Midbrain (tissue), 1 donor: ENCODE data around the gene MRNIP.
A peak's percentile ranks its signal among the peaks of the same experiment; 100 is the strongest.
"Not testable (repeated sequence)": the region's sequence is repeated elsewhere in the genome, so short reads cannot be mapped to it uniquely, and the experiment has no call there.

Source experiments
- DNase-seq: peaks from one replicate; lab custom pipeline; 2025; lab: John Stamatoyannopoulos, UW

The MRNIP gene

DNA sequence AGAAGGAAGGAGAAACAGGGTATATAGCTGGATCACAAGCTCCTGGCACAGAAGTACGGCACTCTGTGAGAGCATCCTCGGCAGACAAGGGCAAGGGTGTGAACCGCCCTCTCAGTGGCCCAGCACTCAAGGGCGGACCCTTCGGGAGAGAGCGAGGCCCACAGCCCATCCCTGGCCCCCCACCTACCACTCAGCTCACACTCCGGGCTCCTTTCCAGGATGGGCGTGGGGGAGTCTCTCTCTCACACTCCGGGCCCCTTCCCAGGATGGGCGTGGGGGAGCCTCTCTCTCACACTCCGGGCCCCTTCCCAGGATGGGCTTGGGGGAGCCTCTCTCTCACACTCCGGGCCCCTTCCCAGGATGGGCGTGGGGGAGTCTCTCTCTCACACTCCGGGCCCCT, 12.9 kb upstream of the MRNIP start:
- not testable (repeated sequence) for DNase-seq

DNA sequence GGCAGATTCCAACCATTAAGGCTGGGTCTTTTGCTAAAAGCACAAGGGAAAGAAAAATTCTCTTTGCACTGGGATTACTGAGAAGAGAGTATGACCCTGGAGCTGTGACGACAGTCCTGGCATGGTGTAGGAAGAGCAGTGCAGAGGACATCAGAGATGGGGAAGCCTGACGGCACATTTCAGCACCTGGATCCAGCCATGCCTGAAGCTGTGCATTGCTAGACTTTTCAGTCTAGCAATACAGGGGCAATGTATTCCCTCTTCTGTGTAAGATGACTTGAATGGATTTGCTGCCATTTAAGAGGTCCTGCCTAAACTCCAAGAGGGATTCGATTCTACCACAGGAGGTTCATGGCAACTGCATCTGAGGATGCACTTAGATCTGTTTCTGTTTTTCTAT, 12.3 kb upstream of the MRNIP start:
- no peak for DNase-seq

DNA sequence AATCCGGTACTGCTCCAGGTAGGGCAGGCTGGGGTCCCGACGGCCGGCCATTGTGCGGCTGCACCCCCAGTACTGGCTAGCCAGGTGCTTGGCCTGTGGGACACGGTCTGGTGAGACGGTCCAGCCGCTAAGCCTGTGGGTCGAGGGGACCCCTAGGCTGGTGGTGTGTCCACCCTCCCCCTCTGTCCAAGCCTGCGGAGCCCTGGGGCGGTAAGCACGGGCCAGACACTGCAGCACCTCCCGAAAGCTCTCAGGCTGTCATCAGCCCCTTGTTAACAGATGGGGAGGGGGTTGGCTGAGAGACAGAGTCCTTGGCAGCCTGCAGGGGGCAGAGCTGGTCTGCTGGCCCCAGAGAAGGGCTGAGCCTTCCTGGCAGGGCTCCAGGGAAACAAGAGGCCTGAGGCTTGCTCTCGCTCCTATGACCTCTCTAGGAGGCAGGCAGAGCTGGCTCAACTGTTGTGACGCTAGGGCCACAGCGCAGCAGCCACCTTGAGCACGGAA, 11.8 kb upstream of the MRNIP start:
- peak; percentile 25 for DNase-seq

DNA sequence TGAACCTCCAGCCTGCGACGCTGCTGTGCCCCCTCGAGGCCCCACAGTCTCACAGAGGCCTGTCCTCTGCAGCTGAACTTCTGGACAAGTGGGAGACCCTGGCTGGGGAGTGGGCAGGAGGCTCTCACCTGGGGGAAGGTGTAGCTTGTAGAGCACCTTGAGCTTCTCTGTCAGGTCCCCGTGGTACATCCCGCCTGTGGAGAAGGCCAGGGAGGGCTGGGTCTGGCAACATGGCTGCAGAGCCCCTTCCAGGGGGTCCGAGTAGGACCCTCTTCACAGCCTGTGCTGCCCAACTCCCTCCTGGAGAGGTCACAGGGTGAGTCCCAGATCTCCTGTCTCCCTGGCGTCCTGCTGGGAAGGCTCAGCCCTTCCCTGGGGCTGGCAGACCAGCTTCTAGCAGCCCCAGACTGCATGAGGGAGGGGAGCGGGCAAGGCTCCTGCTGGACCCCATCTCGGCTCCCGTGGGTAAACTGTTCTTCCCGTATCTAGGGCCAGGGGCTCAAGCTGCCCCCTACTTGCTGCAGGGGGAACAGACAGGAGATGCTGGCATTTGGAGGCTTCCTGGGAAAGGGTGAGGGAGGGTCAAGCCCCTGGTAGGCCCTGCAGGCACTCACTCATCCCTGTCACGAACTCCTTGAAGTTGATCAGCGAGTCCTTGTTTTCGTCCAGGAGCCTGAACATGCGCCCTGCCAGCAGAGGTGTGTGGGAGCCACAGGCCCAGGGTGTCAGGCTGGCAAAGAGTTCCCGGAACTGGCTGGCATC, 11.2 kb upstream of the MRNIP start:
- DNase-seq, result no peak

DNA sequence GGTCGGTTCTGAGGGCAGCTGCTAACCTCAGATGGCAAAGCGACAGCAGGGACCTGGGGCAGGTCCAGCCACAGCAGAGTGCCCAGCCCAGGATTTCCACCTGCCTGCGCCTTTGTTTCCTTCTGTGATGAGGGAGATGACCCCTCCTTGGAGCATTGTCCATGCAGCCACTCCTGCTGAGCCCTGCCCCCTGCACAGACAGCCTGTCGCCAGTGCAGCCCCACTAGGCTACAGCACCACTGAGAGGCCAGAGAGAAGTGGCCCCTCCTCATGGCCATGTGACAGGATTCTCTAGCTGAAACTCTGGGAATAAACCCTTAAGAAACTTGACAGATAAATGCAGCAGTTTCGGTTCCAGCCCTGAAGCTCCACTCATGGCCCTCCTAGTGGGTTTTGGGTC, 10.5 kb upstream of the MRNIP start:
- no peak for DNase-seq

DNA sequence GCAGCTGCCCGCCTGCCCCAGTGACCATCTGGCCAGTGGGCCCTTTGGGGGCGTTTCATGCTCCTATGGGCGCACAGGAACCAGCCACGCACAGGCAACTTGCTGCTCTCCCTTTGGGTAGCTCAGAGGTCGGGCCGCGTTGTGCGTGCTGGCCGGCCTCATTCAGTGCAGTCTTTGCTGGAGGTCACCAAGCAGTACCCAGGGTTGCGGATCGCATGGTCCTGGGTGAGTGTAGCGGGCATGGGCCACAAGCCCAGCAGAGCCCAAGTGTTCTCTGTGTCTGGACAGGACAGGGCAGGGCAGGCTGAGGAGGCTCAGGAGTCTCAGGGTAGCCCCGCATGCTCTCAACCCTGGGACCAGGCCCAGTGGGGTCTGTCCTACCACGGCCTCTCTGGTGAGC, 9.9 kb upstream of the MRNIP start:
- no peak for DNase-seq

DNA sequence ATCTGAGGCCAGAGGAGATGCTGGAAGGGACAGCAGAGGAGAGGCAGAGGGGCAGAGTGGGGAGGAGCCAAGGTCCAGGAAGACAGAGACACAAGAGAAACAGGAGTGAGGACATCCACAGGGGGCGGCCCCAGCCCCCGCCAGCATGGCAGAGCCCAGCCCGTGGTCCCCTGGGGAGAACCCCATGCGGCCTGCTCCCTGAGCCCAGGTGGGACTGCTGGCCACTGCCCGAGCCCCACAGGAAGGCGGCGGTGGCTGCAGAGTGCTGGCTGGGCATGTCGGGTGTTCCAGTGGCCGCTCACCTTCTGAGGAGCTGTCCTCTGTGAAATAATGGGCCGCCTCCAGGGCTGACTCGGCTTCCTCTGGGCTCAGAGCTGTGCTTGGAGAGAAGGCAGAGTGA, 8.9 kb upstream of the MRNIP start:
- no peak for DNase-seq

DNA sequence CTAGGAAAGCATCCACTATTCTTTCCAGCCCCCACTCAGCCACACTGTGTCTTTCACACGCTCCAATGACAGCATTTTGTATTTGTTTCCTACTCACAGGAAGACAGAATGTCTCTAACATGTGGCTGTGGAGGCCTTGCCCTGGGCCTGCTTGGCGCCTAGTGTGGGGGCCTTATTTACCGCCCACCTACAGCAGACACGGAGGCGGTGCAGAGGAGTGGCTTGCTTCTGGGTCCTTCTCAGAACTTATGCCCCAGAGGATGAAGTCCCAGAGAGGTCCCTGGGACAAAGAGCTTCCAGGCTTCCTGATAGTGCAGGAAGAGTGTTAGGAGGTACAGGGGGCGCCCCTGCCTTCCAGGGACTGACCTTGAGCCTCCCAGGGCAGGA, 8.5 kb upstream of the MRNIP start:
- DNase-seq, result no peak

DNA sequence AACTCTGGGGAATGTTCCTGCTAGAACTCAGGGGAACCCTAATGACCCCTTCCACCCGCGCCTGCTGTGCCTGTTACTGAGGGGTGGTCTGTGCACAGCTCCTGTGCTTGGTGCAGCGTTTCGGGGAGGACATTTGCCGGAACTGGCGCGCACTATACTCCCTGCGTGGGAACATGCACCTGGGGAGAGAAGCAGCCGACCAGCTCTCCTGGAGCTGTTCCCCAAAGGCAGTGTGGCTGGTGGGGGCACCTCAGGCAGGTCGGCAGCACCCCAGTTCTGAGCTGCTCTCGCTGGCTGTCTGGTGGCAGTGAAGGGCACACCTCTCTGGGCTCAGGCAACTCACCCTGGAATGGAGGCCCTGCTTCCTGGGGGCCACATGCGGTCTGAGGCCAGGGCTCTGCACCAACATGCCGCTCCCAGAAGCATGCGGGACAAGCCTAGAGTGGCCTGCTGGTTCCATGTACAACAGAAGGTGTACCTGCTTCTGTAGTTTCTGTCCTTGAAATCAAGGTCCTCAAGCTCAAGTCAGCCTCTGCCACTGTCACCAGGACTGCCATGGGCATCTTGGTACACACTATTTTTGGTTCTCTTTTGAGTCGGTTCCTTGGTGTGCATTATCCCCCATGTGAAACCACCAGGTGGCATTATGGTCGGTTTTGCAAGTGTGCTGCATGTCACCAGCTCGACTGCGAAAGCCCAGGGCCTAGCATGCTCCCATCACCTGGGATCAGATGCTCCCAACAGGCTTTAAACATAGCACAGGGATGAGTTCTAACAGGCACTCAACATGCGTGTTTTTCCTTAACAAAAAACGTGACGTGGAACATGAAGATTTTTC, 7.8 kb upstream of the MRNIP start:
- no peak for DNase-seq

DNA sequence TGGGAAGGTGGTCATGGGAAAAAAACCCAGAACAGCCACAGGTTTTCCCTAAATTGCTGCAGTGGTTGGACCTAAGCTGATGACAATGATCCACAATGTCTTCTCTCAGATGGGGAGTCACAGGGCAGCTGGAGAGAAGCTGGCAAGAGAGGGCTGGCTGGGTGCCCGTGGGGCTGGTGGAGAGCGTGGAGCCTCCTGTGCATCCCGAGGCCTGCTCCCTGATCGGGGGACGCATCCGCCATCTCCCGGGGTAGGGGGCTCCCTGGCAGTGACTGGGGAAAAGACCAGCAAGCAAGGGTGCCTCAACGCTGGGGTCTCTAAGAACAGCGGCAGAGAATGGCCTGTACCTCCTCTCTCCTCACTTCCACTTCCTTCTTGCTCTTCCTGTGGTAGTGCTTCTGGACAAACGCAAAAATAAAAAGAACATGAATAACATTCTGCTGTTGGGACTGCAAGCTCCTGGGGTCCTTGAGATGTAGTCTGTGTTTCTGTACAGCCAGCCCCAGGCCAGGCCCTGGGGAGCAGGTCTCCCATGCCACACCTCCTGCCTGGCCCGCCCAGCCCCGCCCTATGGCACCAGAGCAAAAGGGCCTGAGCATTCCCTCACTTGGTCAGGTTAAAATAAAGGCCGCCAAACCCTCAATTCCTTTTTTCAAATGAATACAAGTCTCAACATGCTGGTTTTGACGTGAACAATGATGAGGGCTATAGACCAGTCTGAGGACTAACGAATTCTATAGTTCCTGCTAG, 7.0 kb upstream of the MRNIP start:
- DNase-seq, result peak; percentile 12

DNA sequence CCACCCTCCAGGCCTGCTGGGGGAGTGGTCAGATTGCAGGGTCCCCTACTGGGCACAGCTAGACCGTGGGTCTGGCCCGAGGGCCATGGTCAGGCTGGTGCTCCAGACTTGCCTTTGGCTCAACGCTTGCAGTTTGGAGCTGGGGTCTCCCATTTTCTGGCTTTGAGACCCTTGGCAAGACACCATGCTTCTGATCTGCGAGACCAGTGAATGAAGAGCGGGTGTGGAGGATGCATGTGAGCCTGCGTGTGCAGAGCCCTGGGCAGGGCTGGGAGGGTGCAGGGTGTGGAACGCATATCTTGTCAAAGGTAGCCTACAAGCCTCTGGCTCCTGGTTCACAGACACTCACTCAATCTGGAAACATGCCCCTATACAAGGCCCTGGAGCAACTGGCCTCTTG, 6.1 kb upstream of the MRNIP start:
- no peak for DNase-seq

DNA sequence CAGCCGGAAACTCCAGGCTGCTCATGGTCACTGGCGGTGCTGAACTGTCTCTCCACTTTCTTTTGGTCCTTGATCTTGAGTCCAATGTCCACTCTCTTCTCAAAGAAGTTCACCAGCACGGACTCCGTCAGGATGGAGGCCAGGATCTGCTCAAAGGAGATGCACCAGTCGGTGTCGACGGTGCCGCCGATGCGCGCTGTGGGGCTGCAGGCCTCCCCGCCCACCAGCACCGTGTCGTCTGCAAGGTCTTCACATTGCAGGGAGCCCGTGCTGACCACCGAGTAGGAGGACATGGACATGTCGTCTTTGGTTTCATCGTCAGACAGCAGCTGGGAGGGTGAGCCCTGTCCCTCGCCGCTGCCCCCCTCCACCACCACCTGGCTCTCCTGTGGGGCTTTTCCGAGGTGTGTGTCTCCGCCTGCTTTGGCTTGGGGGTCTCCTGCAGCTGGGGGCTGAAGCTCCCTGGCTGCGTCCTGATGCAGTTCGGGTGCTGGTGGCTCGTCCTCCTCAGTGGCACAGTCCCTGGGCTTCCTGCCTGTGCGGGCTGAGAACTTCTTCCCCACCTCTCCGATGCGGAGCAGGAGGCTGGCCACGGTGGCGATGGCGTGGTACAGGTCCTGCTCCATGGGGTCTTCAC, 5.0 kb upstream of the MRNIP start:
- DNase-seq, result no peak

DNA sequence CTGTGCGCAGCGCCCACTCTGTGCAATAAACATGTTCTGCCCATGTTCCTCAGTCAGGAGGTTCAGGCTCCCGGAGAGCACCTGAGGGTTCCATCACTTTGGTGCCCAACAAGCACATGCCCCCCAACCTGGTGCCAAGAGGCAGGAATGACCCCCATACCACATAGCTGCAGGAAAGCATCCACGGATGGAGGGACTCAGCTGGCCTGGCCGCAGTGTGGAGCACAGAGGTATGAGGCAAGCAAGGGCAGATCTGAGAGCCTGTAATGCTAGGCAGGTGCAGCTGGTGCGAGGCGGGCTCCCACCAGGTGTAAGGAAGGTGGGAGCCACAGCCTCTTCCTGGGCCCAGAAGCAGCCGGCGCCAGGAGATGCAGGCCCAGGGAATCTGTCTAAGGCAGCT, 4.3 kb upstream of the MRNIP start:
- DNase-seq, result no peak

DNA sequence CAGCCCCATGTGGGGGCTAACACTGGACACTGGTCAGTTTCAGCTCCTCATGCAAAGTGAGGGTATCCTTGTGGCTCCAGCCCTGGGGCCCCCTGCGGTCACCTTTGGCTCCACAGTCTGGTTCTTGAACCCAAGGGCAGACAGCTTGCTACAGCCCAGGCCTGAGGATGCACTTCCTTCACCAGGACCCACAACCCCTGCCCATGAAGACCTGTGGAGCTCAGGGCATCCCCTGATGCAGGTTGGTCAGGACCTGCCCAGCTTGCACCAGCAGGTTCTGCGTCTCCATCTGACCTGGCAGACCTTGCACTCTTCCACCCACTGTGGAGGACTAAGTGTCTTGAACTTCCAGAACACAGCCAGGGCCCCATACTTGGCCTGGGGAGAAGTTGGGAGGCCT, 3.7 kb upstream of the MRNIP start:
- no peak for DNase-seq

DNA sequence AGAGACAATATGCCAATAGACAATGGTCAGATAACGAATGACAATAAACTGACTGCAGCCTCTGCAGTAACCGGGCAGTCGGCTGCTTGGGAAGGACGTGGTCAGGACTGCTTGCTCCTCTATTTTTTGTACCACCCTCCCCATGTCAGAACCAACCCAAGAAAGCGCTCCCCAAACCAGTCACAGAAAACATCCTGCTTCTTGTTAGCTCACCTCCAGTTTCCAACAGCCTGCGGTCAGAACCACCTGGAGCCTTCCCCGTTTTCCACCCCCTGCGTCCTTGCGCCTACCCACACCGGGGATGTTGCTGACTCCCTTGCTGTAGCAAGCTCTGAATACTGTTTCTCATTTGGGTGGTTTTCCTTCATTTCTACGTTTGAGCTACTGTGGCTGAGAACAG, 1.7 kb upstream of the MRNIP start:
- no peak for DNase-seq

DNA sequence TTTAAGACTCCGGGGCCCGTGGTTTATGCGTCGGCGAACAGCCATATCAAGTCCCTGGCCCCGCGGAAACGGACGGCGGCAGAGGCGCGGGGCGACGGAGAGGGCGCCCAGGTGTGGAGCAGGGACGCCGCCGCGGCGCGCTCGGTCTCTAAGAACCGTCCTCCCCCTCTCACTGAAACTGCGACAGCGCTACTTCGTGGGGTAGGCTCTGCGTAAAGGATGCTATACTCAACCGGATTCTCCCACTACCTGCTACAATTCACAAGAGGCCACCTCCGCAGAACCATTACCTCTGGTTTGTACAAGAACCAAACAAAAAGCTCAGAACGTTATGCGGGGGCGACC, 404 bp downstream of the MRNIP start:
- DNase-seq, result no peak

DNA sequence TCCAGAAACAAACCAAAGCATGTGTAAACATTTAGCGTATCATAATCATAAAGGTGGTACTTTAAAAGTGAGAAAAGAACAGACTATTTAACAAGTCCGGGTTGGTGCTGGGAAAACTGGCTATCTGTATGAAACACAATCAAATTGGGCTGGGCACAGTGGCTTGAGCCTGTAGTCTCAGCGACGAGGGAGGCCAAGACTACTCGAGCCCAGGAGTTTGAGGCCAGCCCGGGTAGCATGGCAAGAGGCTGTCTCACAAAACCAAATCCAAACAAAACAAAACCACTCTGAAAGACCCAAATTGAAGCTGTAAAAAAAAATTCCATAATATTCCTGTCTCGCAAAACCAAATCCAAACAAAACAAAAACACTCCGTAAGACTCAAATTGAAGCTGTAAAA, 4.3 kb downstream of the MRNIP start:
- no peak for DNase-seq

DNA sequence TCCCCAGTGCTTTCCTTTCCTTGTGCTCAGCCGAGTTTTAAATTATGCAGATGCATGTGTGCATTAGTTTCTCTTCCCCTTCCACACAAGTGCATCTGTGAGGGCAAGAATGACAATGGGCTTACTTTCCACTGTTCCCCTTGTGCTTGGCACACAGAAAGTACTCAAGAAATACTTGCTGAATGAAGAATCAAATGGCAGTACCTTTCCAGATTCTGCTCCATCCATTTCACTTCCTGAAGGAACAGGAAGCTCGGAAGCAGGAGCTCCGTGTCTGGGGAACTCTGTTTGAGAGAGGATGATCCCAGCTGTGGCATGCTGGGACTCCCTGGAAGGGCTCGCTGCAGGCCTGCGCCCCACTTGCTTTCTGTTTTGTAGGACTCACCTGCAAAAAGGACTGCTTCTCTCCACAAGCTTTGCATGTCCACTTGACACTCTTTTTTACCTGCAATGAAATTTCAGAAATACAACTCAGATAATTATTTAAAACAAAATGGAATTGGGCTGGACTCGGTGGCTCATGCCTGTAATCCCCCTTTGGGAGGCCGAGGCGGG, 5.5 kb downstream of the MRNIP start:
- DNase-seq, result no peak

DNA sequence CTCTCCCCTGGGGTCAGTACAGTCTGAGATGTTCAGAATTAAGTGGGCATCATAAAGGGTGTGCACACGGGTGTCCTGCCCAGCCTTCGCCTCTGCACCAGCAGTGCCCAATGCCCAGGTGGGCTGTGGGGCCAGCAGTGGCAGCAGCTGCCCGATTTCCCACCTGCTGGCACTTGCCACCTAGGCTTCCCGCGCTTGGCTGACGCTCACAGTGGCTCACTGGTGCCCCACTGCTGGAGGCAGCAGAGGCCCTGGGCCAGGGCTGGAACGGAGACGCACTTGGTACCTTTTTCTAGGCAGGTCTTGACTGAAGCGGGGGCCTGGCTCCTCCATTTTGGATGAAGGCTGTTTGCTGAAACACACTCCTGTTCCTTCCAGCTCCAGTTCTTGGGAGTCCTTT, 17.0 kb downstream of the MRNIP start:
- DNase-seq, result no peak

DNA sequence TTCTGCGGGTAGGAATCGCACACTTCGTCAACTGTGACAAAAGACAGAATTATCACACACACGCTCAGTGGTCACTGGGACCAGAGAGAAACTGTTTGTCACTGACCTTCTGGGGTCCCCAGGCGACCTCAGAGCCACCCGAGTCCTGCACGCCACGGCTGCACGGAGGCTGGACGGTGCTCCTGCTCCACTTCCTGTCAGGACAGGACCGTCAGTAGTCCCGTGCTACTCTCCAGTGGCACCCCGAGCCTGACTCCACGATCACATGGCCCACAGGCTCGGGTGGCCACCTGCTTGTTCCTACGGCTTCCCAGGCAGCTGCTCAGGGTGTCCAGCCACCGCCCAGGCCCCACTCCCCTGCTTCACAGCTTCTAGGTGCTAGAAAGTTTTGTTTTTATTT, 17.9 kb downstream of the MRNIP start:
- no peak for DNase-seq

DNA sequence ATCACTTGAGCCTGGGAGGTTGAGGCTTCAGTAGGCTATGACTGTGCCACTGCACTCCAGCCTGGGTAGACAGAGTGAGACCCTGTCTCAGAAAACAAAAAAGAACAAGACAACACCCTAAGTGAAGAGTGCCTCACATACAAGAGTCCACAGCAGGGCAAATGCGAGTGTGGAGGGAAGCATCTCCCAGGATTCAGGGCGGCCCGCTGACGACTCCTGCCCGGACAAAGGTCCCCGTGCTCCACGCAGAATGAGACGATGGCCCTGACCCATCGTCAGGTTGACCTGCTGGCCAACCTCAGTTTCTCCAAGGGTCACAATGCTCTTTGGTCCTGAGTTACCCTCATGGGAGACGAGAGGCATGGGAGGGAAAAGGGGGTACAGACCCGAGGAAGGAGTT, 18.3 kb downstream of the MRNIP start:
- no peak for DNase-seq
